GM23338 (cell line): ENCODE measurements around the gene SLC1A4. TPM values are rescaled to one million over a fixed set of nuclear protein-coding genes. Genes with fewer than 3 reads are reported as not detected.

Experiments
- ATAC-seq: fragments of 200-7000 bp; cut with Tn5 transposase; 3 replicates; pipeline ENCODE4 v1.9.1; 2020
- DNase-seq: peaks from one replicate; pipeline ENCODE4 v3.0.0-alpha.2; 2015; ENCODE audit warnings: low spot score
- H2AFZ ChIP-seq: fragments of 200-600 bp; sonication (generic); 2 replicates; pipeline ENCODE4 v1.8.0; 2016; ENCODE audit warnings: antibody characterized with exemption, mild to moderate bottlenecking, moderate library complexity
- H3F3A ChIP-seq: fragments of 200-600 bp; sonication (generic); replicated peaks from 2 replicates; pipeline ENCODE4 v1.8.0; 2017; ENCODE audit warnings: antibody characterized with exemption, mixed run types, low read depth
- H3K27ac ChIP-seq: fragments of 200-600 bp; sonication (generic); 2 replicates; pipeline ENCODE4 v1.6.1; 2016; ENCODE audit warnings: low read depth
- H3K27me3 ChIP-seq: fragments of 200-600 bp; sonication (generic); 2 replicates; pipeline ENCODE4 v1.8.0; 2016; ENCODE audit warnings: mild to moderate bottlenecking, mixed run types, moderate library complexity; ENCODE audit not compliant: insufficient read depth
- H3K36me3 ChIP-seq: fragments of 200-600 bp; sonication (generic); 2 replicates; pipeline ENCODE4 v1.8.0; 2016; ENCODE audit warnings: mild to moderate bottlenecking; ENCODE audit not compliant: insufficient read depth
- H3K4me1 ChIP-seq: fragments of 200-600 bp; sonication (generic); 2 replicates; pipeline ENCODE4 v1.8.0; 2016; ENCODE audit warnings: mild to moderate bottlenecking, moderate library complexity; ENCODE audit not compliant: insufficient read depth
- H3K4me2 ChIP-seq: fragments of 200-600 bp; sonication (generic); 2 replicates; pipeline ENCODE4 v1.7.1; 2017; ENCODE audit warnings: mixed run types
- H3K4me3 ChIP-seq: fragments of 200-600 bp; sonication (generic); 2 replicates; pipeline ENCODE4 v1.6.1; 2016; ENCODE audit warnings: mixed run types
- H3K79me2 ChIP-seq: fragments of 200-600 bp; sonication (generic); replicated peaks from 2 replicates; pipeline ENCODE4 v1.8.0; 2017; ENCODE audit warnings: mild to moderate bottlenecking; ENCODE audit not compliant: insufficient read depth
- H3K9me2 ChIP-seq: fragments of 200-600 bp; sonication (generic); 2 replicates; pipeline ENCODE4 v1.8.0; 2017; ENCODE audit not compliant: insufficient read depth
- H4K20me1 ChIP-seq: fragments of 200-600 bp; sonication (generic); replicated peaks from 2 replicates; pipeline ENCODE4 v1.8.0; 2017; ENCODE audit warnings: mild to moderate bottlenecking; ENCODE audit not compliant: insufficient read depth
- H3K27ac Mint-ChIP-seq: 2 replicates; pipeline ENCODE4 v1.8.0; 2020; ENCODE audit warnings: inconsistent platforms, mild to moderate bottlenecking, moderate library complexity, mixed read lengths
- H3K27me3 Mint-ChIP-seq: 3 replicates; pipeline ENCODE4 v1.8.0; 2022; ENCODE audit warnings: low read depth, mild to moderate bottlenecking, moderate library complexity, mixed read lengths, inconsistent platforms; ENCODE audit not compliant: insufficient read depth, poor library complexity
- H3K36me3 Mint-ChIP-seq: 3 replicates; pipeline ENCODE4 v1.8.0; 2021; ENCODE audit warnings: low read depth, mild to moderate bottlenecking, inconsistent platforms, moderate library complexity, mixed read lengths
- H3K4me1 Mint-ChIP-seq: 3 replicates; pipeline ENCODE4 v1.8.0; 2020; ENCODE audit warnings: mild to moderate bottlenecking, inconsistent platforms, mixed read lengths
- H3K4me3 Mint-ChIP-seq: 3 replicates; pipeline ENCODE4 v1.8.0; 2021; ENCODE audit warnings: moderate library complexity, mild to moderate bottlenecking, inconsistent platforms, mixed read lengths
- H3K9me3 Mint-ChIP-seq: 3 replicates; pipeline ENCODE4 v1.8.0; 2020; ENCODE audit warnings: moderate library complexity, mild to moderate bottlenecking, inconsistent platforms, mixed read lengths
- EZH2 ChIP-seq: fragments of 200-600 bp; sonication (generic); IDR thresholded peaks from one replicate; pipeline ENCODE4 v1.8.0; 2017; ENCODE audit warnings: antibody characterized with exemption, mild to moderate bottlenecking, low read depth; ENCODE audit not compliant: unreplicated experiment
- JUNB ChIP-seq: IDR thresholded peaks from one replicate; pipeline ENCODE4 v1.6.1; 2016; ENCODE audit warnings: antibody characterized with exemption; ENCODE audit not compliant: unreplicated experiment
- REST ChIP-seq: IDR thresholded peaks from one replicate; pipeline ENCODE4 v1.6.1; 2018; ENCODE audit warnings: antibody characterized with exemption; ENCODE audit not compliant: unreplicated experiment
- ZNF114 ChIP-seq: fragments of 250-450 bp; sonication (Bioruptor Pico); IDR thresholded peaks from 2 replicates; pipeline ENCODE4 v1.5.0; 2020; ENCODE audit warnings: mild to moderate bottlenecking, moderate library complexity
- ZNF331 ChIP-seq: fragments of 250-450 bp; sonication (Bioruptor Pico); IDR thresholded peaks from 2 replicates; pipeline ENCODE4 v1.5.0; 2020; ENCODE audit warnings: low read depth, mild to moderate bottlenecking, moderate library complexity
- polyA plus RNA-seq: library from polyadenylated mRNA; unstranded; fragments of >200 nt; fragmentation: Nextera tagmentation; extraction: Ambion mirVana; gene quantifications from 2 replicates; pipeline ENCODE4 v1.2.1, GENCODE V29; 2016
- total RNA-seq: library from RNA; depleted of rRNA; stranded (reverse); fragments of >200 nt; shearing (Covaris generic); gene quantifications from 2 replicates; pipeline ENCODE4 v1.2.3, GENCODE V29; 2014
- TF ChIP-seq, protein P1 (sequence below), 2 experiments: fragments of 200-600 bp in 1 of 2; sonication (generic) in 1 of 2; conservative IDR thresholded peaks; 2 replicates each; pipeline versions ENCODE4 v1.5.1 to v1.6.1; 2016 to 2017; ENCODE audit warnings: antibody characterized with exemption in 2 of 2, low read depth in 2 of 2, mild to moderate bottlenecking in 2 of 2, moderate library complexity in 1 of 2

Gene SLC1A4
- total and polyA plus RNA-seq, 2 experiments from 2014 or later, result 1.3 to 2.7 TPM

GRCh38 chr2:65016789-65017188 lies 27.6 kb downstream of the SLC1A4 start (continued):
- TF ChIP-seq JUNB (no peak), REST (no peak), EZH2 (no peak), ZNF331 (CRISPR knock-in tag) (no peak)
- TF ChIP-seq, protein P1, sequence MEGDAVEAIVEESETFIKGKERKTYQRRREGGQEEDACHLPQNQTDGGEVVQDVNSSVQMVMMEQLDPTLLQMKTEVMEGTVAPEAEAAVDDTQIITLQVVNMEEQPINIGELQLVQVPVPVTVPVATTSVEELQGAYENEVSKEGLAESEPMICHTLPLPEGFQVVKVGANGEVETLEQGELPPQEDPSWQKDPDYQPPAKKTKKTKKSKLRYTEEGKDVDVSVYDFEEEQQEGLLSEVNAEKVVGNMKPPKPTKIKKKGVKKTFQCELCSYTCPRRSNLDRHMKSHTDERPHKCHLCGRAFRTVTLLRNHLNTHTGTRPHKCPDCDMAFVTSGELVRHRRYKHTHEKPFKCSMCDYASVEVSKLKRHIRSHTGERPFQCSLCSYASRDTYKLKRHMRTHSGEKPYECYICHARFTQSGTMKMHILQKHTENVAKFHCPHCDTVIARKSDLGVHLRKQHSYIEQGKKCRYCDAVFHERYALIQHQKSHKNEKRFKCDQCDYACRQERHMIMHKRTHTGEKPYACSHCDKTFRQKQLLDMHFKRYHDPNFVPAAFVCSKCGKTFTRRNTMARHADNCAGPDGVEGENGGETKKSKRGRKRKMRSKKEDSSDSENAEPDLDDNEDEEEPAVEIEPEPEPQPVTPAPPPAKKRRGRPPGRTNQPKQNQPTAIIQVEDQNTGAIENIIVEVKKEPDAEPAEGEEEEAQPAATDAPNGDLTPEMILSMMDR (conservative IDR thresholded peaks at IDR 0.05; ENCODE audit: low read depth in 2 of 2), result no peak

GRCh38 chr2:65017335-65017734 lies 28.1 kb downstream of the SLC1A4 start:
- Histone ChIP-seq H3K4me1 (peaks cover 11% of the 10 kb centered on the region; the same call in 1 of the 2 replicates), H2AFZ (no peak overlapping the region), H3K4me2 (no peak overlapping the region), H3K4me3 (no peak overlapping the region), H3K79me2 (no peaks in the 10 kb centered on the region), H3K27ac (no peak overlapping the region), H3K36me3 (no peaks in the 10 kb centered on the region), H3K27me3 (no peaks in the 10 kb centered on the region), H3K9me2 (no peaks in the 10 kb centered on the region), H3F3A (no peaks in the 10 kb centered on the region), H4K20me1 (no peaks in the 10 kb centered on the region)
- no peak overlapping the region for H3K27ac Mint-ChIP-seq
- H3K4me1 Mint-ChIP-seq, result peaks cover 13% of the 10 kb centered on the region
- H3K27me3 Mint-ChIP-seq, result peaks cover 5% of the 10 kb centered on the region
- no peaks in the 10 kb centered on the region; the same call in none of the 3 replicates for H3K36me3 Mint-ChIP-seq
- DNase-seq (peak; percentile 60), ATAC-seq (peak; percentile 70)
- H3K9me3 Mint-ChIP-seq, result no peaks in the 10 kb centered on the region
- no peak overlapping the region for H3K4me3 Mint-ChIP-seq
- no peak for TF ChIP-seq ZNF114
- TF ChIP-seq, protein P1 (conservative IDR thresholded peaks at IDR 0.05; ENCODE audit: low read depth in 2 of 2), result peak; percentile 49 to 51
